HG03457 (cell line): Measurements from ENCODE around the gene TMEM219.
A peak's percentile ranks its signal among the peaks of the same experiment; 100 is the strongest.
"Not testable (repeated sequence)": the region's sequence is repeated elsewhere in the genome, so short reads cannot be mapped to it uniquely, and the experiment has no call there.

Source experiments
- ATAC-seq: cut with Tn5 transposase; IDR thresholded peaks from one replicate; pipeline ENCODE4 v1.9.1; 2021; ENCODE audit warnings: moderate number of reproducible peaks; ENCODE audit not compliant: unreplicated experiment

The TMEM219 gene

GRCh38 chr16:29961479-29962343 is at the start of gene TMEM219:
Gene TMEM219 (plus strand): TSS chr16:29962079. CDS start chr16:29963144, 1,065 bp downstream.
- peak; percentile 68 for ATAC-seq

GRCh38 chr16:29912087-29912486 is 49.8 kb upstream of the TMEM219 start:
- no peak for ATAC-seq

- ATAC-seq = no peak
These were observed 48.4 kb upstream of the TMEM219 start for GRCh38 chr16:29913514-29913913.

GRCh38 chr16:29915590-29916247 is 46.2 kb upstream of the TMEM219 start:
- ATAC-seq = no peak

GRCh38 chr16:29916979-29917378 is 44.9 kb upstream of the TMEM219 start:
- ATAC-seq = no peak

GRCh38 chr16:29920288-29921033 is 41.4 kb upstream of the TMEM219 start:
- no peak for ATAC-seq

- no peak for ATAC-seq
These were observed 40.9 kb upstream of the TMEM219 start for GRCh38 chr16:29921034-29921385.

GRCh38 chr16:29922326-29922725 is 39.6 kb upstream of the TMEM219 start:
- no peak for ATAC-seq

- ATAC-seq = no peak
These were observed 38.8 kb upstream of the TMEM219 start for GRCh38 chr16:29922986-29923501.

GRCh38 chr16:29925105-29925756 is 36.6 kb upstream of the TMEM219 start:
- ATAC-seq = no peak

GRCh38 chr16:29925781-29926710 is 35.8 kb upstream of the TMEM219 start, which contains the start of gene KCTD13:
Gene KCTD13 (minus strand): TSS chr16:29926226. CDS start chr16:29926033, 193 bp downstream.
- peak; percentile 73 for ATAC-seq

- no peak for ATAC-seq
These were observed 35.2 kb upstream of the TMEM219 start for GRCh38 chr16:29926711-29927052.

- ATAC-seq = no peak
These were observed 34.6 kb upstream of the TMEM219 start for GRCh38 chr16:29927070-29927905.

GRCh38 chr16:29931750-29932149 is 30.1 kb upstream of the TMEM219 start:
- ATAC-seq = not testable (repeated sequence)

- ATAC-seq = no peak
These were observed 21.2 kb upstream of the TMEM219 start for GRCh38 chr16:29940656-29941055.

GRCh38 chr16:29943846-29944799 is 17.8 kb upstream of the TMEM219 start:
- no peak for ATAC-seq

GRCh38 chr16:29947897-29948296 is 14.0 kb upstream of the TMEM219 start:
- ATAC-seq = no peak
